Panc1 (cell line): ENCODE data around the gene GRM1.

Experiments used
- CTCF ChIP-seq: fragments of 450-650 bp; IDR thresholded peaks from 2 replicates; pipeline ENCODE4 v1.5.1; 2017; ENCODE audit warnings: mild to moderate bottlenecking
- POLR2AphosphoS5 ChIP-seq: IDR thresholded peaks from 2 replicates; pipeline ENCODE4 v1.6.1; 2012; ENCODE audit warnings: mild to moderate bottlenecking, low read depth, low read length, moderate library complexity
- REST ChIP-seq, 2 experiments: IDR thresholded peaks; 2 replicates each; pipeline ENCODE4 v1.6.1; 2011 to 2012; ENCODE audit warnings: low read depth in 2 of 2, control low read depth in 1 of 2, low read length in 1 of 2, mild to moderate bottlenecking in 1 of 2, moderate library complexity in 1 of 2; ENCODE audit not compliant: insufficient read depth in 1 of 2
- SIN3A ChIP-seq: IDR thresholded peaks from 2 replicates; pipeline ENCODE4 v1.6.1; 2012; ENCODE audit warnings: low read depth, mild to moderate bottlenecking, low read length, moderate library complexity, borderline replicate concordance; ENCODE audit not compliant: insufficient read depth

- TF ChIP-seq REST (IDR thresholded peaks at IDR 0.05; ENCODE audit: insufficient read depth in 1 of 2, low read depth in 2 of 2, low read length in 1 of 2) (no peak), SIN3A (no peak), CTCF (no peak), POLR2AphosphoS5 (no peak)
Measured at GRCh38 chr6:146295695-146296094, 266.8 kb downstream of the GRM1 start.
